Tibial nerve (tissue), 4 donors: ENCODE data around the gene KRT36. TPM values are rescaled to one million over a fixed set of nuclear protein-coding genes. Genes with fewer than 3 reads are reported as not detected.

ENCODE experiments used
- DNase-seq, 2 donors: peaks; one replicate each; pipeline ENCODE4 v3.0.0-alpha.2; 2019; ENCODE audit warnings: low spot score in 2 of 2
- H3K27ac ChIP-seq, 4 donors: fragments of 200-600 bp; sonication (generic) in 3 of 4; one replicate each; pipeline ENCODE4 v1.5.1; 2017 to 2019; ENCODE audit warnings: mild to moderate bottlenecking in 1 of 4
- H3K27me3 ChIP-seq, 2 donors: fragments of 200-600 bp; sonication (generic) in 1 of 2; one replicate each; pipeline versions ENCODE4 v1.5.1 to v1.6.0; 2017 to 2019
- H3K36me3 ChIP-seq, 3 donors: fragments of 200-600 bp; sonication (generic); one replicate each; pipeline ENCODE4 v1.5.1; 2018 to 2019
- H3K4me1 ChIP-seq, 4 donors: fragments of 200-600 bp; sonication (generic) in 3 of 4; one replicate each; pipeline ENCODE4 v1.5.1; 2017 to 2019
- H3K4me3 ChIP-seq, 4 donors: fragments of 200-600 bp; sonication (generic) in 3 of 4; one replicate each; pipeline ENCODE4 v1.5.1; 2017 to 2019; ENCODE audit warnings: mild to moderate bottlenecking in 1 of 4, moderate library complexity in 1 of 4
- H3K9me3 ChIP-seq, 4 donors: fragments of 200-600 bp; sonication (generic) in 3 of 4; one replicate each; pipeline ENCODE4 v1.5.1; 2017 to 2019
- EP300 ChIP-seq, 2 donors: sonication (generic); formaldehyde crosslinking; IDR thresholded peaks; one replicate each; pipeline ENCODE4 v1.6.1; 2017; ENCODE audit warnings: antibody characterized with exemption in 2 of 2, mild to moderate bottlenecking in 1 of 2
- POLR2A ChIP-seq, 2 donors: fragments of 450-650 bp; IDR thresholded peaks; one replicate each; pipeline ENCODE4 v1.6.1; 2017; ENCODE audit warnings: antibody characterized with exemption in 2 of 2, mild to moderate bottlenecking in 2 of 2, moderate library complexity in 2 of 2
- WGBS, 2 donors: methylation state at CpG; one replicate each; pipeline ENCODE4 v1.1.5; 2018; 5-methylcytosine and 5-hydroxymethylcytosine counted together
- total RNA-seq, 4 donors: library from RNA; depleted of rRNA; stranded (reverse); fragments of >200 nt; gene quantifications; one replicate each; pipeline ENCODE4 v1.1.0, GENCODE V29; 2016
- TF ChIP-seq, protein P1 (sequence below), 5 experiments: fragments of 200-600 bp in 3 of 5; fragments of 450-650 bp in 2 of 5; sonication (generic) in 3 of 5; IDR thresholded peaks; one replicate each; pipeline ENCODE4 v1.5.1; 2016 to 2019; ENCODE audit warnings: antibody characterized with exemption in 5 of 5, mild to moderate bottlenecking in 3 of 5, moderate library complexity in 2 of 5

Gene KRT36
- total RNA-seq, 4 donors from 2014 or later, result 0.42 TPM; not detected in 3

DNA sequence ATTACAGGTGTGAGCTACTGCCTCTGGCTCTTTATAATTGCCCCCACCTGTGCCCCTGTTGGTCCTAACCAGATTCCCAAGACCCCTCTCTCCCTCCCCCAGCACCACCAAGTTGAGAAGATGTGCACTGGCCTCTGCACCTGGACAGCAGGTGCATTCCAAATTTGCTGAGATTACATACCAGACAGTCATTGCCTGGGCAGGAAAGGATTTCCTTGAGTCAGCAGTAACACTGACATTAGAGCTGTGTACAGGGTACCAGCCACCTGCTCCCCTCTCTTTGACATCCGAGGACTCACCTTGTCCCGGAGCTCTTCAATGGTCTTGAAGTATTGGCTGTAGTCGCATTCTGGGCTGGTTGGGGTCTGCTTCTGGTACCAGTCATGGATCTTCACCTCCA lies 28.3 kb upstream of the KRT36 start:
- DNase-seq, result no peak
- Histone ChIP-seq H3K27ac (no peak overlapping the region), H3K9me3 (no peaks in the 10 kb centered on the region), H3K36me3 (no peaks in the 10 kb centered on the region), H3K27me3 (no peaks in the 10 kb centered on the region), H3K4me3 (no peak overlapping the region), H3K4me1 (peaks cover 0 to 22% (median 0%) of the 10 kb centered on the region in 4 donors)
- TF ChIP-seq POLR2A (IDR thresholded peaks at IDR 0.05), result no peak
- no peak for TF ChIP-seq EP300 (IDR thresholded peaks at IDR 0.05)
- TF ChIP-seq, protein P1, sequence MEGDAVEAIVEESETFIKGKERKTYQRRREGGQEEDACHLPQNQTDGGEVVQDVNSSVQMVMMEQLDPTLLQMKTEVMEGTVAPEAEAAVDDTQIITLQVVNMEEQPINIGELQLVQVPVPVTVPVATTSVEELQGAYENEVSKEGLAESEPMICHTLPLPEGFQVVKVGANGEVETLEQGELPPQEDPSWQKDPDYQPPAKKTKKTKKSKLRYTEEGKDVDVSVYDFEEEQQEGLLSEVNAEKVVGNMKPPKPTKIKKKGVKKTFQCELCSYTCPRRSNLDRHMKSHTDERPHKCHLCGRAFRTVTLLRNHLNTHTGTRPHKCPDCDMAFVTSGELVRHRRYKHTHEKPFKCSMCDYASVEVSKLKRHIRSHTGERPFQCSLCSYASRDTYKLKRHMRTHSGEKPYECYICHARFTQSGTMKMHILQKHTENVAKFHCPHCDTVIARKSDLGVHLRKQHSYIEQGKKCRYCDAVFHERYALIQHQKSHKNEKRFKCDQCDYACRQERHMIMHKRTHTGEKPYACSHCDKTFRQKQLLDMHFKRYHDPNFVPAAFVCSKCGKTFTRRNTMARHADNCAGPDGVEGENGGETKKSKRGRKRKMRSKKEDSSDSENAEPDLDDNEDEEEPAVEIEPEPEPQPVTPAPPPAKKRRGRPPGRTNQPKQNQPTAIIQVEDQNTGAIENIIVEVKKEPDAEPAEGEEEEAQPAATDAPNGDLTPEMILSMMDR (IDR thresholded peaks at IDR 0.05), result no peak
- WGBS, 2 donors, result 93 to 95% methylated on average over 3 of the region's 3 CpGs

DNA sequence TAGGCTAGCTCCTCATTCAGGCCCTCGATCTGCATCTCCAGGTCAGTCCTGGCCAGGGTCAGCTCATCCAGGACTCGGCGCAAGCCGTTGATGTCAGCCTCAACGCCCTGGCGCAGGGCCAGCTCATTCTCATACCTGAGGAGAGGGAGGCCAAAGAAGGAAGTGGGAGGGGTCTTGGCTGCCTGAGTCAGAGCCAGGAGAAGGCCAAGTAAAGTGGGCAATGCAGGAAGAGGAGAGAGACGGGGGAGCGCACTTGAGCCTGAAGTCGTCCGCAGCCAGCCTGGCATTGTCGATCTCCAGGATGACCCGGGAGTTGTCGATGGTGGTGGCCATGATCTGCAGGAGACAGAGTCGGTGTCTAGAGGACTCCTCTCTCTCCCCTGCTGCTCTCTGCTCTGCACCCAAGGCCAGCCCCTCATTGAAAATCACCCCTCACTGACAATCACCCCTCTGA lies 27.1 kb upstream of the KRT36 start:
- Histone ChIP-seq H3K36me3 (no peaks in the 10 kb centered on the region), H3K4me1 (peaks cover 0 to 28% (median 0%) of the 10 kb centered on the region in 4 donors), H3K4me3 (no peak overlapping the region), H3K9me3 (no peaks in the 10 kb centered on the region), H3K27me3 (no peaks in the 10 kb centered on the region), H3K27ac (no peak overlapping the region)
- TF ChIP-seq EP300 (IDR thresholded peaks at IDR 0.05) (no peak), POLR2A (IDR thresholded peaks at IDR 0.05) (no peak)
- TF ChIP-seq, protein P1 (IDR thresholded peaks at IDR 0.05), result no peak
- no peak for DNase-seq
- 89 to 91% methylated on average over 14 of the region's 14 CpGs for WGBS, 2 donors

DNA sequence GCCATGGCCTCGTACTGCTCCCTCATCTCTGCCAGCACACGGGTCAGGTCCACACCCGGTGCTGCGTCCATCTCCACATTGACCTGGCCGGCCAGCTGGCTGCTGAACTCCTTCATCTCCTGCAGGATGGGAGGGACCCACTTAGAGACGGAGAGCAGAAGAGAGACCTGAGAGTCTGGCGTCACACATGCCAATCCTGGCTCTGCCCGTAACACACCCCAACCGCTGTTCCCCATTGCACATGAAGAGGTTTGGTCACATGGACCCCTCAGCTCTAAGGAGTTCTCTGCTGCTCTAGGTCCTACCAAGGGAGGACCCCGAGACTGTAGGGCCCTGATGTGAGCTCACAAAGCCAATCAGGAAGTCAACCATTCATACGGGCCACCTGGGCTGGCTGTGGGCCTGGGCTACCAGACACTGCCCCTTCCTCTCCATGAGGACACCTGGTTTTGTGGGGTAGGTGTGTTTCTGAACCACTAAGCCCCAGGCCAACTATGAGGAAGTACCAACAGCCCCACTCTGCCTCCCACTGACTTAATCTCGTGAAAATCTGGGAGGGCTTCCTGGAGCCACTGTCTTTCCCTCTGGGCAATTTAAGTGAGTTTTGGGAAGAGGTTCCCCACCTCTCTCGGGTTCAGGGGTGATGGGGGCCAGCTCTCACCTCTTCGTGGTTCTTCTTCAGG lies 26.6 kb upstream of the KRT36 start:
- Histone ChIP-seq H3K27ac (no peak overlapping the region), H3K4me1 (peaks cover 0 to 23% (median 0%) of the 10 kb centered on the region in 4 donors), H3K27me3 (no peaks in the 10 kb centered on the region), H3K36me3 (no peaks in the 10 kb centered on the region), H3K4me3 (no peak overlapping the region), H3K9me3 (no peaks in the 10 kb centered on the region)
- WGBS, 2 donors, result 92% methylated on average over 12 to 14 of the region's 14 CpGs
- DNase-seq, result no peak
- TF ChIP-seq POLR2A (IDR thresholded peaks at IDR 0.05), result no peak
- no peak for TF ChIP-seq EP300 (IDR thresholded peaks at IDR 0.05)
- TF ChIP-seq, protein P1 (IDR thresholded peaks at IDR 0.05), result no peak

DNA sequence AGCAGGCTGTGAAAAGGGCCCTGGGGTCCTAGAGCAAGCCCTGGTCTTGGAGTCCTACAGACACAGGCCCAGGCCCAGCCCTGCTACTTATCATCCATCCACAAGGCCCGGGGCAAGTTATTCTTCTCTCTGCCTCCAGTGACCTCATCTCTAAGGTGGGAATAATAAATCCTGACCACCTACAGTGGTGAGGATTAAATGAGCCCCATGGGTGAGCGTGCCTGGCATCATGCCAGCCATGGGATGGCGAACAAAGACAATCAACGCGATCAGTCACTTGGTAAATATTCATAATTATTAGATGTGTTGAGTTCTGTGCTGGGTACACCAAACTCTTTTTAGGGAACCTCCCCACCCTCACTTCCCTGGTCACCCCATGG lies 23.4 kb upstream of the KRT36 start:
- no peak overlapping the region for H3K27ac ChIP-seq
- H3K4me3 ChIP-seq, result no peak overlapping the region
- 48 to 61% methylated on average over 5 of the region's 5 CpGs for WGBS, 2 donors
- no peaks in the 10 kb centered on the region for H3K9me3 ChIP-seq
- TF ChIP-seq, protein P1 (IDR thresholded peaks at IDR 0.05), result no peak
- no peak for TF ChIP-seq POLR2A (IDR thresholded peaks at IDR 0.05)
- TF ChIP-seq EP300 (IDR thresholded peaks at IDR 0.05), result no peak
- no peaks in the 10 kb centered on the region for H3K27me3 ChIP-seq
- H3K36me3 ChIP-seq, result no peaks in the 10 kb centered on the region
- DNase-seq, result no peak
- peaks cover 0 to 16% (median 0%) of the 10 kb centered on the region in 4 donors for H3K4me1 ChIP-seq

DNA sequence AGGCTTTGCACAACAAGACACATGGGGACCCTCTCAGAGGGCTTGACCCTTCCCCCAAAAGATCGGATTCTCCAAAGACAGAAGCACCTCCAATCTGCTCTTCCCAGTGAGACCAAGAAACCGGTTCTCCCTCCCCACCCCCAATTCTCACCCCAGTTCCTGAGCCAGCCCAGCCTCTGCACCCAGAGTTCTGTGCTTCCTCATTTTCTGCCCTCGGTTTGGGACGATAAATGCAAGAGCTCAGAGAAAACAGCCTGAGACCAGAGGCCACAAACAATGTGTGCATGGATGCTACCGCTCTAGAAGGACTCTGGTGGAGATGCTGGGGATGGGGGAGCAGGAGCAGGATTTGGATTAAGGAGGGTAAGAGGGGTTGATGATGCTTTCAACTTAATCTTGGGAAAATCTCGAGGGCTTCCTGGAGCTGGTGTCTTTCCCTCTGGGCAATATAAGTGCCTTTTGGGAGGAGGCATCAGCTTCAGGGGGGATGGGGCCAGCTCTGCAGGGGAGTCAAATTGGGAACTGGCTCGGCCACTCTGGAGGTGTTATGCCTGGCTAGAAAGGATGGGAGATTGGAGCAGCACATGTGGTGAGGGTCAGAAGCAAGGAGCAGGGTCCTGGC lies 22.9 kb upstream of the KRT36 start:
- Histone ChIP-seq H3K27ac (no peak overlapping the region), H3K27me3 (no peaks in the 10 kb centered on the region), H3K9me3 (no peaks in the 10 kb centered on the region), H3K4me3 (no peak overlapping the region), H3K4me1 (peaks cover 0 to 16% (median 0%) of the 10 kb centered on the region in 4 donors), H3K36me3 (no peaks in the 10 kb centered on the region)
- DNase-seq, result no peak
- no peak for TF ChIP-seq POLR2A (IDR thresholded peaks at IDR 0.05)
- no peak for TF ChIP-seq EP300 (IDR thresholded peaks at IDR 0.05)
- TF ChIP-seq, protein P1 (IDR thresholded peaks at IDR 0.05), result no peak
- WGBS, 2 donors, result 47 to 53% methylated on average over 7 of the region's 7 CpGs
